ENCODE data around the gene GOLGA7B.

Gene GOLGA7B

DNA sequence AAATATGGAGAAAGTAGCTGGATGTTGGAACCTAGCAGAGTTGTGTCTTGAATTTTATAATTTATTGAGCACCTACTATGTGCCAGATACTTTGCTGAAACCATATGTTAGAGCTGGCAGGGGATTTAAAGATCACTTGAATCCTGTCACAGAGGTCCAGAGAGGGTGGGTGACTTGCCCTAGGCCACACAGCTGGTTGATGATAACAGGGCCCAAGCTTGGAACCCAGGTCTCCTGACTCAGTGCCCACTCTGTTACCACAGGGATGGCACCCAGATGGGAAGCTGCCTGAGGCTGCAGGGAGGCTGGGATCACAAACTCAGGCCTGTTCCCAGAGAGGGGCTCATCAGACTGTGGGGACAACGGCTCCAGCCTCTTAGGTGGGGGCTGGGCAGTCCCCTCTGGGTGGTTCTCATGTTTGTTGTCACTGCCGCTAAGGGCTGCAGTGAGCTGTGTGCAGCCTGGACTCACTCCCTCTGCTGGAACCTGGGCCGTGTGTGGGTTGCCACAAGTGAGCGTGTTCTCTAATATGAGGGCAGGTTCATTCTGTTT lies 18.6 kb downstream of the GOLGA7B start:
- no peak for DNase-seq (ENCODE audit: low spot score)

DNA sequence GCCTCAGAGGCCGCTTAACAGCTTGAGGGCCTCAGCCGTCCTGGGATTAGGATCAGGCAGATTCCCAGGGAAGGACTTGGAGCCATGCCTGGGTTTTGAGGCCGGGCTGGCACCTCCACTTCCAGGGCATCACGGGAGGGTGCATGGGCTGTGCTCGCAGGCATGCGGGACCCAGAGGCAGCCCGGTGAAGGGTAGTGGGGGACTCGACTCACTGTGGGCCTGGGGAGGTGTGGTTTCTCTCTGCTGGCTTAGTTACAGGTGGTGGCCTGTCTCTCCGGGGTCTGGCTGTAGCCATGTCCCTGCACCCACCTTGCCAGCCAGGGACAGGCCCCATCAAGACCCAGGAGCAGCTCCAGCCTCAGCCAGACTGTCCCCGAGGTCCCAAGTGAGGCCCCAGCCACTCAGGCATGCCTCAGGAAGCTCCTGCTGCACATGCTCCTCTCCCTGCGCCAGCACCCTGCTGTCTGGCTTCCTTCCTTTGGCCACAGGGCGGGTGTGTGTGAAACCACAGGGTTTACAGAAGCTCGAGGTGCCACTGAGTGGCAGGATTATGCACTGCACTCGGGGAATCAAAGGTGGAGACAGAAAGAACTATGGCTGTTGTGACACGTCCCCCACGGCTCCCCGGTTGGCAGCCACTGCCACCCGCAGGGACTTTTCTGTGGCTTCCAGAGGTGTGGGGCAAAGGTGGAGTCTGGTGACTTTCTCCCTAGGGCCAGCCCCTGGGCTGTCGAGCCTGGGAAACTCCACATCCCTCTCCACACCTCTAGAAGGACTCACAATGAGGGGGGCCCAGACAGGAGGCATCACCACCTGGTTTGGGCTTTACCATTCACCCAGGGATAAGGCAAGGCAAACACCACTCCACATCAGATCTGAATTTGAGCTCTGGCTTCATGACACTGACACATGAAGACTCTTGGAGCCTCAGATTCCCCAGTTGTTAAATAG lies 19.7 kb downstream of the GOLGA7B start:
- DNase-seq (ENCODE audit: low spot score): peak; percentile 86

DNA sequence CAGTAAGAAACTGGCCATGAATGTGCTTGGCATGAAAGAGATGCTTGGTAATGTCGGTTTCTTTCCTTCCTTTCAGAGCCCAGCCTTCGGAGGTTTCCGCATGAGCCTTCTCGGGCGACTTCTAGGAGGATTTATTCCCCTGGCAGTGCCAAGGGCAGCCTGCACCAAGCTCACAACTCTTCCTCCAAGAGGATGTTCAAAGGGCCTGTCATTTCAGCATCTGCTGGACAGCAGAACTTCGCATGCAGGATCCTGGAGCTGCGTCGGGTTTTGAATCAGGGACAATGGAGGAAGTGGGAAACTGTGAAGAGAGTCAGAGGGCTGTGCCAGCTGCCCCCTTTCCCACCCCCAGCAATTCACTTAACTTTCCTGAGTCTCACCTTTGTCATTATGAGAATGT lies 21.3 kb downstream of the GOLGA7B start:
- DNase-seq (ENCODE audit: low spot score): no peak

DNA sequence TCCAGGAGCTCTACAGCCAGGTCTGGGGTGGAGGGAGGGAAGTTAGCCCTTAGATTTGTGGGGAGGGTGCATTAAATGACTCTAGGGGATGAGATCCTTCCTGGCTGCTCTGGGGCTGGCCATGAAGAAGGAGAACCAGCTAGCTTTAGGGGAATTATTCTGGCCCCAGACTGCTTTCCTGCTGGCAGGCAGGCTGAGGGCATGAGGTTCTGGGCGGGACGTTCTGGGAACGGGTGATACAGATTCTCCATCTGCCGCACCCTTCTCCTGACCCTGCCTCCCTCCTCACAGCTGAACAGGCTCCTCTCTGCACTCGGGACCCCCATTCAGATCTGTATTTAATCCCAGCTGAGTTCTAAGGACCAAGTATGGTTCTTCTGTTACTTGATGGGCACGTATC lies 23.9 kb downstream of the GOLGA7B start:
- no peak for DNase-seq (ENCODE audit: low spot score)

DNA sequence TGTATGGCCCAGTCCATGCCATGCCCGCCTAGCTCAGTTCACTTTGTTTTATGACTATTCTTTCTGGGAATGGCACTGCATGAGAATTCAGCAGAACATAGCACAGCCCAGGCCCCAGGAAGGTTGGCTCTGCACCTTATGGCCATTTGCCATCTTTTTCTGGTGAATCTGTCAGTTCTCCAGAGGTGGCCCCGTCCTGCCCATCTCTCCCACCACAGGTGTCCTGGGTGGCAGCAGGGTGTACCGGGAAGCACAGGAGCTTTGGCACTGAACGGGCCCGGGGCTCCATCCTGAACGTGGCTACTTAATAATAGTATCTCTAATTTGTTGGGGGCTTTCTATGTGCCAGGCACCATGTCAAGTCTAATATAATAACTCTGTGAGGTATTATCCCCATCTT lies 24.7 kb downstream of the GOLGA7B start:
- no peak for DNase-seq (ENCODE audit: low spot score)

DNA sequence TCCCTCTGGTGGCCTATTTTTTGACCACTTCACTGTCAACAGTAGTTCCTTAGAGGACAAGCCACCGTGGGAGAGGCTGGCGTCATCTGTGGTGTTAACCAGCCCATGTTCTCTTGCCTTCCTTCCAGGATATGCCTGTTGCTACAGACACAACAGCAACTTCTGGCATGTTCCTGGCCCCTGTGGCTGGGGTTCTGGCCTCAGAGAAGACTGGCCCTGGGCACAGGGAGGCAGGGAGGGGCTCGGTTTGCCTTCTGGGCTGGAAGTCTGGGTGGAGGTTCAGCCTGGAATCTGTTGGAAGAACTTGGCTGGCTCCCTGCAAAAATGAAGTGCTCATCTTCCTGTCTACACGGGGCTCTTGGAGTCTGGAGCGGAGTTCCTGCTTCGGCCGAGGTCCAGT lies 25.7 kb downstream of the GOLGA7B start:
- no peak for DNase-seq (ENCODE audit: low spot score)

DNA sequence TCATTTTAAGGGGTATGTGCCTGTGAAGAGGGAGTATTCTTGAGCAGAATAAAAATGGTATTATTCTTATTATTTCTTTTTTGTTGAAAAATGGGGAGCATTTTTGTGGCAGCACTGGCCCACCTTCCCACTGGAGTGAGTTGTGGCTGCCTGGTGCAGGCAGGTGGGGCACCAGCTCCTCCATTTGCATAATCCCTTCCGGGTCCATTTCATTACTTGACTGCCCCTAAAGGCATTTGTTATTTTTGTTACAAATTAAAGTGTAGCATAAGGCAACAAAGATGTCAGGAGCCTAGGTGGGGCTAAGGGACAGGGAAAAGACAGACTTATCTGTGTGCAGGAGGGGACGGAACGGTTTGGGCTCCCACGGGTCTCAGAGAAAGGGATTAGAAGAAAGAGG lies 26.8 kb downstream of the GOLGA7B start:
- no peak for DNase-seq (ENCODE audit: low spot score)

DNA sequence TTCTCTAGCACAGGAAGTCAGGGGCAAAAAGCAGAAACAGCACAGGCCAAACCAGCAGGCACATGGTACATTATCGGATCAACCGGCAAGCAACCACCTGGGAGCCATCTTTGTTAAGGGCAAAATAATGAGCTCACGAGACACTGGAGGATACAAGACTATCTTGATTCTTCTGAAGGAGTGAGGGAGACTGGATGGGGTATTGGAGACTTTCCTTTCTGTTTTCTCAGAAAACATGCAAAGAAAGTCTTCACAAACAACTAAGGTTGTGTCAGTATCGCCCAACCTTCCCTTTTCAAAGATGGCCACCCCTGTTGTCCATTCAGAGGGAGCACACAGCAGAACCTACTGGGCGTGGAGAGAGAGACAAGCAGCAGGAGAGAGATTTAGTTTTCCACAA lies 29.6 kb downstream of the GOLGA7B start:
- DNase-seq (ENCODE audit: low spot score): no peak

DNA sequence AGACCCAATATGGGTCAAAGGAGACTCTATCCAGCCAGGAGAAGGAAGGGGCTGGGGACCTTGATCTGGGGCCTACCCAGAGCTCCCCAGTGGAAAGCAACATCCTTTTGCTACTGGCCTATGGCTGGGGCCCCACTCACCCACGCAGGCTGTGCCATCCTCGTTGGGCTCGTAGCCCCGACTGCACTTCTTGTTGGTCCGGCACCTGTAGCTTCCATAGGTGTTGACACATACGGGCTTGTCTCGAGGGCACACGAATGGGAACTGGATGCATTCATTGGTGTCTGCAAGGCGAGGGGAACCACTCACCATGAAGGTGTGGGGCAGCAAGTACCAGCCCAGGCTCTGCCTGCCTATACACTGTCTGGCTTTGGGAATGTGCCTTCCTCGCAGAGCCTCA lies 30.5 kb downstream of the GOLGA7B start:
- no peak for DNase-seq (ENCODE audit: low spot score)

DNA sequence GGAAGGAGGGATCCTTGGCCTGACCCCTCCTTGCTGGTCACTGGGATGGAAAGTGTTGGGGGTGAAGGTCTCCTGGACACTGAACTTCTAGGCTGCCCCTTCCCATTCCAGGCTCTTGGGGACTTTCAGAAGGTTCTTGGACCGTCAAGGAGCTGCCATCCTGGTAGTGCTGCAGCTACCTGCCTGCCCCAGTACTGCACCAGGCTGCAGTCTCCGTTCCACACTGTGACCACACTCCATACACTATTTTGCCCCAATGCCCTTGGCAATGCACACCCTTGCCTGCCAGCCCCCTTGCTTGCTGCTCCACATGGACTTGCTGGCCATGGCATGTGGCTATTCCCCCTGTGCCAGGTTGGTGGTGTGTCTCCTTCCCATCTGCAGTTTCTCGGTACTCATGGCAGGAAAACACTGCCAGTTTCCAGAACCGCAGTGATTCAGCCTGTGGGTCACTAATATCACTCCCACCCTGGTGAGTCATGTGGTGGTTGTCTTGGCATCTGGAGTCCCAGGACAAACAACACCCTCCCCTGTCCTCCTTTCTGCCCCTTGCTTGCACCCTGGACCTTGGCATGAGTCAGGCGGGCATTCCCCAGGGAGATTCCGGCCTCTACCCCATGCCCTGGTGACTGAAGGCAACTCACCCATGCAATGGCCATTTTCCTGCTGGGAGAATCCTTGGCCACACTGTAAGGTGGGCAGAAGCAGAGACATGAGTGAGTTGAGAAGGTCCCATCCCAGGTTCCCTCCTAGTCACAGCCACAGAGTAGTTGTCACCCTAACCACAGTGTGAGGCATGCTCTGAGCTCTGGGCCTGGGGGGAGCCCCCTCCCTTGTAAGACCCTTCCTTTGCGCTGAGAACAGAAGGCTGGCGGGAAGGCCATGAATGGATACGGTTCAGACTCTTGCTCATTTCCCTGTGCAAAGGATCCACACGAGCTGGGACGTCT lies 32.8 kb downstream of the GOLGA7B start:
- peak; percentile 28 for DNase-seq (ENCODE audit: low spot score)

DNA sequence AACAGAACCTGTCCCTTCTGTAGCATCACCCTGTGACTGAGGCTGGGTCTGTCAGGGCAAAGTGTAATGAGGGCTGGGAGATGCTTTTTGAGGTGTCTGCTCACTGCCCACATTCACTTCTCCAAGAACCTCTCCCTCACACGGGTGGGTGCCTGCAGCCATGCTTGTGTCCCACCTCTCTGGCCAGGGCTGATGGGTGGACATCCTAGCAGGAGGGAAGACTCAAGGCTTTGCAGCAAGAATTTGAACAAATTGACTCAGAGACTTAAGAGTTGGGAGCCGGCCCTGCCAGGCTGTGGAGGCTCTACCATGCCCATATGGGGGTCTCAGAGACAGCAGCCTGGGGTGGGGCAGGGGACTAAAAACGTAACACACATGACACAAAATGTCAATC lies 33.4 kb downstream of the GOLGA7B start:
- DNase-seq (ENCODE audit: low spot score): no peak

DNA sequence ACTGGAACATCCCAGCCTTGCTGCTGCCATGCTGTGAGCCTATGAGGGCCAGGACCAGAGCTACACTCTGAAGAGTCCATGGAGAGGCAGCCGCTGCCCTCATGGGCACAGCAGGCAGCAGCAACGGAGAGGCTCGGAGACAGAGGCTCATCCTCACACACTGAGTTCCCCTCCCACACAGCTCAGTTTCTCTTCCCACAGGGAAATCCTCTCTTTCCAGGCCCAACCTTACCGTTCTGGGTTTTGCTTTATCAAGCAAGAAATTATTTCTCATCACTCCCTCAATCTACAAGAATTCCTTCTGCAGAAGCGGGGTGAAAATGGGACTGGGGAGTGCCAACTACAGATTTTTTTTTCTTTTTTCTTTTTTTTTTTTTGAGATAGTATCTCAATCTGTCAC lies 36.6 kb downstream of the GOLGA7B start:
- DNase-seq (ENCODE audit: low spot score): no peak

DNA sequence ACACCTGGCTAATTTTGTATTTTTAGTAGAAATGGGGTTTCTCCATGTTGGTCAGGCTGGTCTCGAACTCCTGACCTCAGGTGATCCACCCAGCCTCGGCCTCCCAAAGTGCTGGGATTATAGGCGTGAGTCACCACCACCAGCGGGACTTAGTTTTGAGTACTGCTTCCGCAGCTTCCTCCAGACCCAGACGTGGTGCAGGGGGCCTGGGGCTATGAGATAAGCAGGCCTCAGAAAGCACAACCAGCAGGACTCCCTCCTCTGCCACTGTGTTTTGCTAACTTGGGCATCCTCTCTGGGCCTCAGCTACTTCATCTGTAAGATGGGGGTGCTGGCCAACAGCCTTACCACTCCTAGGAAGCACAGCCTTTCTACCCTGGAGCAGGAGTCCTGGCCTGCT lies 37.8 kb downstream of the GOLGA7B start:
- DNase-seq (ENCODE audit: low spot score): no peak

DNA sequence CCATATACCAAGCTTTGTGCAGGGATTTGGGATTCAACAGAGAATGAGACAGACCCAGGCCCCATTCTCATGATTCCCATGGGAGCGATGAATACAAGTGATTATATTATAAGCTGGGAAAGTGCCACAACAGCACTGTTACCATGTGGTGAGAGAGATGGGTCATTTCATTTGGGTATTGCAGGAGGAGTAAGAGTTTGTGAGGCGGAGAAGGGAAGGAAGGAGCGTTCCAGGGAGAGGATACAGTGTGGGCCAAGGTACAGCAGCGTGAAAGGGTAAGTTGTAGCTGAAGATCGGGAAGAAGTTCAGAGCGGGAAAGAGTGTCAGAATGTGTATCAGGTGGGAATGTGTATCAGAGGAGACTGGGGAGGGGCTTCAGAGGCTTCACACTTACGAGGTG lies 38.5 kb downstream of the GOLGA7B start:
- DNase-seq (ENCODE audit: low spot score): no peak

DNA sequence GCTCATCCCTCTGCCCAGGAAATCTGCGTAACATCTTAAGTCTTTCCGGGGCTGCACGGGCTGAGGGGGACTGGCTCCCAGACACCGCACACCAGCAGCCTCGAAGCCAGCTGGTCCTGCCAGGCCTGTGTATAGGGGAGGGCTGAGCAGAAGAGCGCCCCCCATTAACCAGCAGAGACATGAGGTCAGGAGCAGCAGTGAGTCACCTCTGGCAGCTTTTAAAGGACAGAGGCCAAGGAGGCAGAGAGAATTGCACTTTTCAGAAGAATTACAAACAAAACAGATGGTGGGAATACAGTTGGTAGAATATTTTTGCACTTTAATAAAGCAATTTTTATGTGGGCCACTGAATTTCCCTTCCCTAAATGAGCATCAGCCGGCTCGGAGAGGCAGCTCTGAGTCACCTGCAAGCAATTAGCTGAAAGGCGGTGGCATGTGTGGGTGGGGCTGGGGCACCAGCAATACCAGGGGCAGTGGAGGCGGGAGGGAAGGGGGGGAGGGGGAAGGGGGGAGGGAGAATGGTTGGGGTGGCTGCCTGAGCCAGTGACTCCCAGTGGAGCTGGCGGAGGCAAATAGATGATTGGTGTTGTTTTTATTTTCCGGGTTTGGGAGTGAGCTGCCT lies 39.1 kb downstream of the GOLGA7B start:
- DNase-seq (ENCODE audit: low spot score): no peak

DNA sequence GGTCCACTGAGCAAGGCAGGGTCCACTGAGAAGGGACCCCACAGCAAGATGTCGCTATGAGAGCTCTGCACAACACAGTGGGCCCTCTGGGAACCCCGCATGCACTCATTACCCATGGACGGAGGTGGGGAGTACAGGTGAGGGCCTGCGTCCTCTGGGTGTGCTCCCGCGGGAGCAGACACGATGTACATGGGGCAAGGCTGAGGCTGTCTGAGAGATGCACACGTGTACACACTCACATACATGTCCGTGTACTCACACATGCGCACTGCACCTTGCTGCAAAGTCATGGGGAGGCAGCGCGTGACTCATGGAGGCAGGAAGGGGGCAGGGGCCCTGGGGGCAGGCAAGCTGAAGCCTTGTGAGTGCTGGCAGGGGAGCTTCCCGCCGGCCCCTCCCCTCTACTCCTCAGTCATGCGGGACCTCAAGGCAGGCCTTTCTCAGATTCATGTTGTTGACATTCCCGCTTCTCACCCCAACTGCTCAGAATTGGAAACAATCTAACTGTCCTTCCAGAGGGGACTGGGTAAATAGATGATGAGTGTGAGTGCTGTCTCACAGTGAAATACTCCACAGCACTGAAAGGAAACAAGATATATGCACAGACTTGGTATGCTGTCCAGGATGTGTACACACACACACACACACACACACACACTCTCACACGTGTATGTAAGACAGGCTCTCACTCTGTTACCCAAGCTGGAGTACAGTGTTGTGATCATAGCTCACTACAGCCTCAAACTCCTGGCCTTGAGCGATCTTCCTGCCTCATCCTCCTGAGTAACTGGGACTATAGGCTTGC lies 40.0 kb downstream of the GOLGA7B start:
- no peak for DNase-seq (ENCODE audit: low spot score)

DNA sequence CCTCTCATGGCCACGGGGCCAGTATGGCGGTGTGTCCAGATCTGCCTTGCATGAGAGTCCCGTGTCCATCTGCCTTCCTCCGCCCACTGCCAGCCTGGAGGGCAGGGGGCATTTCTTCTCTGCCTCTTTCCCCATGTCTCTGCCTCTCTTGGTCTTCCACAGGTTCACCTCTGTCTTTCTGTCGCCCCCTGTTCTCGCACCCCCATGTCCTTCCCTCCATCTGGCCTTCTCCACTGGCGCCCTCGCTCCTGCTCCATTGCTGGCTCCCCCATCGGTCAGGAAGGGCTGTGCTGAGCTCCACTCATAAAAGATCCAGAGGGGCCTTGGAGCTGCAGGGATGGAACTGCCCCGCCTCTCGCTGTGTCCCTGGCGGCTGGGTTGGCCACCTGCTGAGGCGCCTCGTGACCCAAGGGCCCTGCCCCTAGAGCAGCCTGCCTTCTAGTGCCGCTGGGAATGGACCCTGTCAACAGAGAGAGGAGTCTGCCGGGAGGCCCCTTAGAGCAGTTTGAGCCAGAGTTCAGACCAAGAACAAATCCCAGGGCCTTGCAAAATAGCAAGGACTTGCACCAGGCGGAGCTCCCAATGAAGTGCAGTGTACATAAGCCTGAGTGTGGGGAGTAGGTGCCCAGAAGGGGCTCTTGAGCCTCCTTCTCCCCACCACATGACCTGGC lies 42.0 kb downstream of the GOLGA7B start:
- DNase-seq (ENCODE audit: low spot score): no peak

DNA sequence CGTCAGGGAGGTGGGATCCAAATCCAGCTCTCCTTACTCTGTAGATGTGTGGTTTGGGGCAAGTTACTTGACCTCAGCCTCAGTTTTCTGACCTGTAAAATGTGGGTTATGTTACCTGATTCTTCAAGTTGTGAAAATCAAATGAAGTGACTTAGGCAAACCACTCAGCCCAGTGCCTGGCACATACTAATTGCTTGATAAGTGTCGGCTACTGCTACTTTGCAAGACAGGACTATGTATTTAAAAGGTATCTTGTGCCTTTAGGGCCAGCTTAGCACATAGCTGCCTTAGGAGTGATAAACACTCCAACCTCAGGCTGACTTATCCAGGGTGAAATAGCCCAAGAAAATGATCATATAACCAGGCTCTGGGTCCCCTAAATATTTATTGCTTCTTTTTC lies 42.9 kb downstream of the GOLGA7B start:
- no peak for DNase-seq (ENCODE audit: low spot score)

DNA sequence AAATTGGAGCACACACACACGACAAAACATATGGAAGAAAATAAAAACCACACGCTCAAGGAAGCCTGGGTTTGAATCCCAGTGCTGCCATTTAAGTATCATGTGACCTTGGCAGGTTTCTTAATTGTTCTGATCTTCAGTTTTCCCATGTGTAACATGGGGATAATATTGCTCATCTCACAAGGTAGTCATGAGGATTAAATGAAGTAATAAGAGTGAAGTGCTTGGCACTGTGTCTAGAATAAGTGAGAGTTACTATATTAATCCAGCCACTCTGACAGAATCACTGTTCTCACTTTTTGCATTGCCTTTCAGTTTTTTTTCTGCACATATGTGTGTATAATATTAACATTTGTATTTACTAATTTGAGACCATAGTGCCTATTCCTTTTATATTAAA lies 43.3 kb downstream of the GOLGA7B start:
- DNase-seq (ENCODE audit: low spot score): no peak

DNA sequence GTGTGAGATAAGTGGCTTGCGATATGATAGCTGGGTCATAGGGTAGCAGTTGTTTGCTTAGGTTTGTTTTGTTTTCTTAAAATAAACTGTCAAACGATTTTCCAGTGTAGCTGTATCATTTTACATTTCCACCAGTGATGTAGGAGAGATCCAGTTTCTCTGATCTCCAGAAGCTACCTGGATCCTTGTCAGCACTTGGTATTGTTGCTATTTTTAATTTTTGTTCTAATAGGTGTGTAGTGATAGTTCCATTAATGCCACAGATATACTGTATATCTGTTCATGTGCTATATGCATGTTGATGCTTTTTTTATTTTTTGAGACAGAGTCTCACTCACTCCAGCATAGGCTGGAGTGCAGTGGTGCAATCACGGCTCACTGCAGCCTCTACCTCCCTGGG lies 44.4 kb downstream of the GOLGA7B start:
- no peak for DNase-seq (ENCODE audit: low spot score)

DNA sequence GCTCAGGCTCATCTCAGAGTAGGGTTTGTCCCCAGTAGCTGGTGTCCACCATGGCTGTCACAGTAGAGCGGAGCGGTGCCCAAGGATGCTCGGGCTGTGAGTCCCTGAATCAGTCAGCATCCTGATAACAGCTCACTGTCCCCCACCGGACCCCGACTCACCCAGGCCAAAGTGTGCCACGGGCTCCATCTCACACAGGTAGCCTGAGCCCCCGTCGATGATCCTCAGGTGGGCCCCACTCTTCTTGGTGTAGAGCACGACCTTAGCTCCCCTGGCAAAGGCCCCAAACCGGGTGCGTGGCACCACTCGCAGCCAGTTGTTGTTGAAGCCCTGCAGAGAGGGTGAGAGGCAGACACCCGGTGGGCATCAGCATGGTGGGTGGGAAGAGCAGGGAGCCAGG lies 45.4 kb downstream of the GOLGA7B start:
- DNase-seq (ENCODE audit: low spot score): no peak

Measured in CD4-positive, alpha-beta T cell treated with Interleukin-2 at 100 ng/mL for 4 hours (primary cell).